ENCODE data around the gene PAQR8. TPM values are rescaled to one million over a fixed set of nuclear protein-coding genes. Genes with fewer than 3 reads are reported as not detected.

Gene PAQR8
- total and polyA plus RNA-seq, 2 of the 13 experiments (the other 11 are each of a cell fraction or from before 2014, with no cell fraction given) = 37.7 to 50.7 TPM

DNA sequence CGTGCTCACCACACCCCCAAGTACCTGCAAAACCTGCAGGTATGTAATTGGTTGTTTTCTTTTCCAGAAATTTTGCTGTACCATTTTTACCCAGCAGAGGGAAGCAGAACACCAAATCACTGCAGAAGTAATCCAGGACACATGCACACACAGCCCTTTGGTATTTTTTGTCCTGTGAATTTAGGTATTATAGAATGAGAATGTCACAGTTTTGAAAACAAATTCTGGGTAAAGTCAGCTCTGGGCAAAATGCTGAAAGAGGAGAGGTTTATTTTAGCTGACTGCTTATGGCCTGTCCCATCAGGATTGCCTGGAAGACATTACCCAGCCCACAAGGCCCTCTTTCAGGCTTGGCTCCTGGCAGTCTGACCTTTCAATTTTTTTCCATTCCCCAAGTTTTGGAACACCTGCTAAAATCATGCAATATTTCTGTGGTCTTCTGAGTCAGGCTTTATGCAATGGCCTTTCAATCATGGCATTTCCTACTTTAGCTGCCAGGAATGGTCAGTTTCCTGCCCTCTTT is 54.7 kb downstream of the PAQR8 start (continued):
- TF ChIP-seq, protein P1, sequence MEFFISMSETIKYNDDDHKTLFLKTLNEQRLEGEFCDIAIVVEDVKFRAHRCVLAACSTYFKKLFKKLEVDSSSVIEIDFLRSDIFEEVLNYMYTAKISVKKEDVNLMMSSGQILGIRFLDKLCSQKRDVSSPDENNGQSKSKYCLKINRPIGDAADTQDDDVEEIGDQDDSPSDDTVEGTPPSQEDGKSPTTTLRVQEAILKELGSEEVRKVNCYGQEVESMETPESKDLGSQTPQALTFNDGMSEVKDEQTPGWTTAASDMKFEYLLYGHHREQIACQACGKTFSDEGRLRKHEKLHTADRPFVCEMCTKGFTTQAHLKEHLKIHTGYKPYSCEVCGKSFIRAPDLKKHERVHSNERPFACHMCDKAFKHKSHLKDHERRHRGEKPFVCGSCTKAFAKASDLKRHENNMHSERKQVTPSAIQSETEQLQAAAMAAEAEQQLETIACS (CRISPR knock-in tag; IDR thresholded peaks at IDR 0.05) = no peak
- TF ChIP-seq ATF7-NPFF (CRISPR knock-in tag; IDR thresholded peaks at IDR 0.05; ENCODE audit: low read depth) = peak; percentile 43; the same call in 1 of the 2 replicates
- 0 out of 2 replicates have a peak, but pooled peaks have one; percentile 39 for TF ChIP-seq ISL2 (CRISPR knock-in tag; IDR thresholded peaks at IDR 0.05)
- TF ChIP-seq FIP1L1 (IDR thresholded peaks at IDR 0.05; ENCODE audit: borderline replicate concordance, insufficient read depth, low read depth, low read length) = no peak
- TF ChIP-seq, protein P2, sequence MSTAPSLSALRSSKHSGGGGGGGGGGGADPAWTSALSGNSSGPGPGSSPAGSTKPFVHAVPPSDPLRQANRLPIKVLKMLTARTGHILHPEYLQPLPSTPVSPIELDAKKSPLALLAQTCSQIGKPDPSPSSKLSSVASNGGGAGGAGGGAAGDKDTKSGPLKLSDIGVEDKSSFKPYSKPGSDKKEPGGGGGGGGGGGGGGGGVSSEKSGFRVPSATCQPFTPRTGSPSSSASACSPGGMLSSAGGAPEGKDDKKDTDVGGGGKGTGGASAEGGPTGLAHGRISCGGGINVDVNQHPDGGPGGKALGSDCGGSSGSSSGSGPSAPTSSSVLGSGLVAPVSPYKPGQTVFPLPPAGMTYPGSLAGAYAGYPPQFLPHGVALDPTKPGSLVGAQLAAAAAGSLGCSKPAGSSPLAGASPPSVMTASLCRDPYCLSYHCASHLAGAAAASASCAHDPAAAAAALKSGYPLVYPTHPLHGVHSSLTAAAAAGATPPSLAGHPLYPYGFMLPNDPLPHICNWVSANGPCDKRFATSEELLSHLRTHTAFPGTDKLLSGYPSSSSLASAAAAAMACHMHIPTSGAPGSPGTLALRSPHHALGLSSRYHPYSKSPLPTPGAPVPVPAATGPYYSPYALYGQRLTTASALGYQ (CRISPR knock-in tag; IDR thresholded peaks at IDR 0.05) = no peak
- no peak for TF ChIP-seq ZNF224 (CRISPR knock-in tag; IDR thresholded peaks at IDR 0.05)
- TF ChIP-seq PITX1 (CRISPR knock-in tag; IDR thresholded peaks at IDR 0.05) = peak; percentile 76; the same call in 1 of the 2 replicates
- peak; percentile 19; the same call in 1 of the 2 replicates for TF ChIP-seq YEATS2 (CRISPR knock-in tag; IDR thresholded peaks at IDR 0.05; ENCODE audit: borderline replicate concordance)
- TF ChIP-seq SATB2 (CRISPR knock-in tag; IDR thresholded peaks at IDR 0.05) = no peak
- peak; percentile 33; the same call in 1 of the 2 replicates for TF ChIP-seq MIER2 (CRISPR knock-in tag; IDR thresholded peaks at IDR 0.05)
- no peak for TF ChIP-seq ZNF556 (CRISPR knock-in tag; IDR thresholded peaks at IDR 0.05; ENCODE audit: borderline replicate concordance)
- TF ChIP-seq NCOA2 (CRISPR knock-in tag; IDR thresholded peaks at IDR 0.05) = peak; percentile 17; the same call in 1 of the 2 replicates
- TF ChIP-seq, protein P3, sequence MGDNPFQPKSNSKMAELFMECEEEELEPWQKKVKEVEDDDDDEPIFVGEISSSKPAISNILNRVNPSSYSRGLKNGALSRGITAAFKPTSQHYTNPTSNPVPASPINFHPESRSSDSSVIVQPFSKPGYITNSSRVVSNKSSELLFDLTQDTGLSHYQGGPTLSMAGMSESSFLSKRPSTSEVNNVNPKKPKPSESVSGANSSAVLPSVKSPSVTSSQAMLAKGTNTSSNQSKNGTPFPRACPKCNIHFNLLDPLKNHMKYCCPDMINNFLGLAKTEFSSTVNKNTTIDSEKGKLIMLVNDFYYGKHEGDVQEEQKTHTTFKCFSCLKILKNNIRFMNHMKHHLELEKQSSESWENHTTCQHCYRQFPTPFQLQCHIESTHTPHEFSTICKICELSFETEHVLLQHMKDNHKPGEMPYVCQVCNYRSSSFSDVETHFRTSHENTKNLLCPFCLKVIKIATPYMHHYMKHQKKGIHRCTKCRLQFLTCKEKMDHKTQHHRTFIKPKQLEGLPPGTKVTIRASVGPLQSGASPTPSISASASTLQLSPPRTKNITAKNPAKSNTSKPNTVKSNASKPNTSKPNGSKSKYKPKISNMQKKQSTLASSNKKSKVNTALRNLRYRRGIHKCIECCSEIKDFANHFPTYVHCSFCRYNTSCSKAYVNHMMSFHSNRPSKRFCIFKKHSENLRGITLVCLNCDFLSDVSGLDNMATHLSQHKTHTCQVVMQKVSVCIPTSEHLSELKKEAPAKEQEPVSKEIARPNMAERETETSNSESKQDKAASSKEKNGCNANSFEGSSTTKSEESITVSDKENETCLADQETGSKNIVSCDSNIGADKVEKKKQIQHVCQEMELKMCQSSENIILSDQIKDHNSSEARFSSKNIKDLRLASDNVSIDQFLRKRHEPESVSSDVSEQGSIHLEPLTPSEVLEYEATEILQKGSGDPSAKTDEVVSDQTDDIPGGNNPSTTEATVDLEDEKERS (CRISPR knock-in tag; IDR thresholded peaks at IDR 0.05) = no peak
- TF ChIP-seq SUZ12 (IDR thresholded peaks at IDR 0.05; ENCODE audit: low read depth, low read length) = no peak
- no peak for TF ChIP-seq NFE2 (CRISPR knock-in tag; IDR thresholded peaks at IDR 0.05)
- no peak for TF ChIP-seq POLR2AphosphoS2 (IDR thresholded peaks at IDR 0.05; ENCODE audit: low read depth, low read length)
- TF ChIP-seq SP4 (CRISPR knock-in tag; IDR thresholded peaks at IDR 0.05) = no peak
- no peak for TF ChIP-seq SOX13 (IDR thresholded peaks at IDR 0.05)
- TF ChIP-seq SOX13 (CRISPR knock-in tag; conservative IDR thresholded peaks at IDR 0.05 in 1 of 2, IDR thresholded peaks at IDR 0.05 in 1 of 2) = peak in 1 of 2 experiments; percentile 5; a peak in 1 of 4 replicates
- no peak for TF ChIP-seq FLYWCH1 (CRISPR knock-in tag; IDR thresholded peaks at IDR 0.05)
- TF ChIP-seq, protein P4, sequence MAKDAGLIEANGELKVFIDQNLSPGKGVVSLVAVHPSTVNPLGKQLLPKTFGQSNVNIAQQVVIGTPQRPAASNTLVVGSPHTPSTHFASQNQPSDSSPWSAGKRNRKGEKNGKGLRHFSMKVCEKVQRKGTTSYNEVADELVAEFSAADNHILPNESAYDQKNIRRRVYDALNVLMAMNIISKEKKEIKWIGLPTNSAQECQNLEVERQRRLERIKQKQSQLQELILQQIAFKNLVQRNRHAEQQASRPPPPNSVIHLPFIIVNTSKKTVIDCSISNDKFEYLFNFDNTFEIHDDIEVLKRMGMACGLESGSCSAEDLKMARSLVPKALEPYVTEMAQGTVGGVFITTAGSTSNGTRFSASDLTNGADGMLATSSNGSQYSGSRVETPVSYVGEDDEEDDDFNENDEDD (CRISPR knock-in tag; IDR thresholded peaks at IDR 0.05; ENCODE audit: borderline replicate concordance) = no peak
